HCEC 1CT (cell line): ENCODE measurements around the gene CPB2.

Experiments used
- DNase-seq: peaks from one replicate; pipeline ENCODE4 v3.0.0-alpha.2; 2017

The CPB2 gene, protein sequence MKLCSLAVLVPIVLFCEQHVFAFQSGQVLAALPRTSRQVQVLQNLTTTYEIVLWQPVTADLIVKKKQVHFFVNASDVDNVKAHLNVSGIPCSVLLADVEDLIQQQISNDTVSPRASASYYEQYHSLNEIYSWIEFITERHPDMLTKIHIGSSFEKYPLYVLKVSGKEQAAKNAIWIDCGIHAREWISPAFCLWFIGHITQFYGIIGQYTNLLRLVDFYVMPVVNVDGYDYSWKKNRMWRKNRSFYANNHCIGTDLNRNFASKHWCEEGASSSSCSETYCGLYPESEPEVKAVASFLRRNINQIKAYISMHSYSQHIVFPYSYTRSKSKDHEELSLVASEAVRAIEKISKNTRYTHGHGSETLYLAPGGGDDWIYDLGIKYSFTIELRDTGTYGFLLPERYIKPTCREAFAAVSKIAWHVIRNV

DNA sequence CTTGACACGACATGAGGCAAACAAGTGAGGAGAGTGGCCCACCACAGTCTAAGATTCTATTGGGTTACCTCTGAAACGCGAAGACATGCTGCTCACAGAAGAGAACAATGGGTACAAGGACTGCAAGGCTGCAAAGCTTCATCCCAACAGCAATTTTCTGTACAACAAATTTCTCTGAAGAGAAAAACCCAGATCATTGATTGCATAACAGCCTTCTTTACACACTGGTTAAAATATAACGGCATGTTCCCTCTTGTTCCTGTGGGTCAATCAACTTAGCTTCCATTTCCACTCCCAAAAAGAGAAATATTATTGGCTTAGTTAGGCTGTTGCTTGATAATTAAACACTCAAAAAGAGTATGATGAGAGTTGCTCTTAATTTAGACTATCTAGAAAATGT, at the start of gene CPB2:
Gene CPB2, minus strand, starts transcription at position 166 of the 400 bp plus-strand sequence. Its CDS starts 24 bp downstream, at position 142.
- no peak for DNase-seq

- DNase-seq, result no peak
These were observed 49.4 kb upstream of the CPB2 start for GRCh38 chr13:46154136-46154801.

DNA sequence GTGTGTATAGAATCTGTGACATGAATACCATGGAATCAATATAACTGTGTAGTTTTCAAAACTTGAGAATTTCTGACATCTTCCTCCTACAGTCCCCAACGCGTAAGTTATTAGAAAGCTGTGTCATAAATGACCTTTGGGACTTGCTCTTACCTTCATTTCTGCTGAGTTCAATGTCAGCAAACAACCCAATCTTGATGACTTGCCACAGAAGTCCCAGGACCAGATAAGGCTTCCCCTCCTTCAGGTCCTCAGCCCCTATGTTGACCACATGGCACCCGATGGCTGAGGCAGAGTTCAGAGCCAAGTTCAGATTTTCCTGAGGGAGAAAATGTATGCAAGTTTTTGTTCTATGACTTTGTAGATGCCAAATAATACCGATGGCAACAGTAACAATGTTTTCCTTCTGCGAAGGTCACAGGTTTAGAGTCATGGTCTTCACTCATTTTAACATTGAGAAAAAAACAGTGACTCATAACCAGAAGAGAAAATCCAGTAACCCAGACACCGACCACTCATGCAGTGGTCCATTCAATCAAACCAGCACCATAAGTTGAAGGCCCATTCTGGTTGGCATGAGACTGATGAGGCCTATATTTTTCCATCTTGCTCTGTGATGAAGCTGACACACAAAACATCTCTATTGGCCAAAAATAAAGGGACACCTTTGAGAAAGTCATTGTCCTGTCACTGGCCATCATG, 47.9 kb upstream of the CPB2 start:
- DNase-seq, result no peak

- no peak for DNase-seq
These were observed 45.4 kb upstream of the CPB2 start for GRCh38 chr13:46150134-46150693.

DNA sequence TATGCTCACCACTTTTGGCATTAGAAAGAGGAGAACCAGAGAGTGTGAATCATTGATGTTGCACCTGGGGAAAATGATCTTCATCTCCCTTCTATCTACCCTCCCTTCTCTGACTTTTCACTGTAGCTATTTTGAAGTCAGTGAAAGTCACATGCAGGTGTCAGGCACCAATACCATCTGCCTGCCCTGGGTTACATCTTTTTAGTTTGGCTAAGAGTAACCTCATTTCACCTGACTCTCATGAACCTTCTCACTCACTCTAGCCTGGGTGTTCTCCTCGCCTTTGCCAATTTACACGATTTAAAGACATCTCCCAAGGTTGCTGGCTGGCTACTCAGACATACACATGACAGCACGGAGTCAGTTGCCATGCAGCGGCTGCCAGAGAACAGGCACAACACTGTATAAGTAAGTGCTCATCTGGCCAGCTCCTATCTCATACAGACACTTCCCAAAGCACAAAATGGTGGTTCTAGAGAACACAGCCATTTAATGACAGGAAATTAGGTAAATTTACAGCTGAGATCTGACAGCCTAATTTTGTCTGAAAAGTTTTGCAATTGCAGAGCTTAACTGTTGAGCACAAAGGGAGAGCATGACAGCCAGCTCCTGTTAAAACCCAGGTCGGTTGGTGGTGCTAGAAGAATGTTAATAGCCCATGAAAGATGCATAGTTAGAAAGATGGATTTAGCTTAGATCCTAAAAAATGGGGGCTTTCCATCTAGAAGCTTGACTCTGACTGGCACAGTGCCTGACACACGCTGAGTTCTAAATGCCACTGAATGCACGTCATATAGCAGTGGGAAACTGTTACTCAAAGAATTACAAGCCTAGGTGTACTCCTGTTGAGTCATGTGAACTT, 44.7 kb upstream of the CPB2 start:
- DNase-seq, result peak; percentile 6

DNA sequence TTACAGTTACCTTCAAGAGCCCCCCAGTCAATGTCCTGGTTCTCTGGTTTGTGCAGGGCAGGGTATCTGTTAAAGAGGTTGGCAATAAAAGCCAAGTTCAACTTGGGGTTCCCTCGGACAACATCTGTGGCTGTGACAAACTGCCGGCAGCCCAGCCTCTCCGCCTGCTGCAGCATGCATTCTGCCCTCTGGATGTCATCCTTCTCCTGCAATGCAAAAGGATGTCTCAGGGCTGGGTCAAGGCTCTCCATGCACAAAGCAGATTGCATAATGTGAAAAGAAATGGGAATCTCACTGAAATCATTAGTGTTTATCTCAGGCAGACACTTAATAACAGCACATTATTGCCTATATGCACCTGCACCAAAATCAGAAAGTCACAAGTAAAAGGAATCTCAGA, 42.1 kb upstream of the CPB2 start:
- DNase-seq, result no peak

GRCh38 chr13:46145950-46146349, 41.1 kb upstream of the CPB2 start:
- no peak for DNase-seq

- DNase-seq, result no peak
These were observed 40.3 kb upstream of the CPB2 start for GRCh38 chr13:46145135-46145534.

DNA sequence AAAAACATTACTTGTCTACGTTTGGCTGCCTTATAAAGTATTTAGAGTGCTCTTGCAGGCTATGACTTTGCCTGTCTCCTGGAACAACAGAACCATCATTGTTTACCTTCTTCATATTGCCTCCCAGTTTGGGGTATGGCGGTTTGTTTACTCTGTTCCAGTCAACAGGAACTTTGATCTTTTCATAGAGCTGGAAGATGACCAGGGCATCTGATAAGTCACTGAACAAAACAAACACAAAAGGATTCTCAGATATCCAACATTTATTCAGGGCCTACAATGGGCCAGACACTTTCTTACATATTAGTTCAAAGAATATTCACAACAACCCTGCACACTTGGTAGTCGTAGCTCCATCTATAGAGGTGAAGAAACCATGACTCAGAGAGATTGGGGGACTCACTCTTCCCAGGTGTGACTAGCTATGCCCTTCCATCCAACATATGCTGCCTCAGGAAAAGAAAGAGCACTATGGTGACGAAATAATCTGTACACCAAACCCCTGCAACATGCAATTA, 38.4 kb upstream of the CPB2 start:
- no peak for DNase-seq

GRCh38 chr13:46142776-46143175, 37.9 kb upstream of the CPB2 start:
- DNase-seq, result no peak

DNA sequence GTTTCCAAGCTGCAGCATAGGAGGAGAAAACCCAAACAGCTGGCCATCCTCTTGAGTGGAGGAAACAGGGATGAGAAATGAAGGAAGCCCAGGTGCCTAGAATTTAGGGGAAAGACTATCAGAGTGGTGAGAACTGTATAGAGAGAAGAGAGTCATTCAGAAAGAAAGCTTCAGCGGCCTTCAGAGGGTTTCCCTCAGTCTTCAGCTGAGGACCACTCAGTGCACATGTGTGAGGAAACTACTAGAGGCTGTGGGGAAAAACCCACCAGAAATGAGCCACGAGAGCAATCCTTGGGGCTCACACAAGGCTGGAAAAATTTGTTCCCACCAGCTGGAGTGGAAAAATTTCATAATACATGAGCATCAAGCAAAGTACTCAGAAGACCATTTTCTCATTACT, 35.2 kb upstream of the CPB2 start:
- no peak for DNase-seq

DNA sequence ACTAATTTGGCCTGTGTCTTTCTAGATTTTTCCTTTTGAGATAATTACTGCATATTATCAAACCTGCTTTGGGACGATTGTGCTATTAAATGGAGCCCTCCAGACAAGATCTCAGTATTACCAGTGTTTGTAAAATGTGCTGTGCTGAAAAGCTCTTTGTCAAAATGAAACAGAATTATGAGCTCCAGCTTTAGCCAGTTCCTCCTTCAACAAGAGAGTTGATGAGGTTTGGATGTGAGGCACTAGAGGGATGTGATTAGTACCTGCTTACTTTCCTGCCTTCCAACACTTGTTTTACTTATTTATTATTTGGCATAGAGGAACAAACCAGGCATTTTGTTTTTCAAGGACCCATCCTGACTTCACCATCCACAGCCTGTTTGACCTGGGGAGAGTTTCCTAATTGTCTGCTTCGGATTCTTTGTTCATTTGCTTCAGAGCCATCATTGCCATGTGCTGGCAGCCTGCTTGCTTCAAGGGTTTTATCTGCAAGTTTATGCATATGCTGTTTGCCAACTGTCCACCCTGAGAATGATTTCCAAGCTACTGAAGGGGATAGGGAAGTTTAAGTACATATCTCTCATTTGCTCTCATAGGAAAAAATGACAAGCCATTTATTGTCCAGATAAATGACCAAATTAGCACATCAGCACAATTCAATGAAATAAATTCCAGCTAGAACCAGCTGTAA, 32.9 kb upstream of the CPB2 start:
- DNase-seq, result no peak

GRCh38 chr13:46136688-46137087, 31.9 kb upstream of the CPB2 start:
- no peak for DNase-seq

DNA sequence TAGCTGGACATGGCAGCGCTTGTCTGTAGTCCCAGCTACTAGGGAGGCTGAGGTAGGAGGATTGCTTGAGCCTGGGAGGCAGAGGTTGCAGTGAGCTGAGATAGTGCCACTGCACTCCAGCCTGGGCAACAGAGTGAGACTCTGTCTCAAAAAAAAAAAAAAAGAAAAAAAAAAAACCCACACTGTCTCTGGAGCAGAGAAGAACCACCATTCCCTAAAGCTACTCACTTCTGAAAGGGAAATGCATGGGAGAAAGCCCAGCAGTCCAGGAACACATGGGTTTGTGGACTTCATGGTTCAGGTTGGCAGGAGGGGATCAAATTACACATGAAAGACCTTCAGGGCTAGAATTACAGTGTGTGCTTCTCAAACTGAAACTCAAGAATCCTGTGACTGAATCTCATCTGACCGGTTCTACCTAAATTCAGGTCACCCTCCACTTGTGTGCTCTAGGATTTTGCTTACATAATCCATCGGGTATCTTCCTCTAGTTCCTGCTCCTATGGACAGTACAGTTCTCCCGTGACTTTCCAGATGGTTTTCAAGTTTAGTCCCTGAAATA, 30.2 kb upstream of the CPB2 start:
- DNase-seq, result no peak

DNA sequence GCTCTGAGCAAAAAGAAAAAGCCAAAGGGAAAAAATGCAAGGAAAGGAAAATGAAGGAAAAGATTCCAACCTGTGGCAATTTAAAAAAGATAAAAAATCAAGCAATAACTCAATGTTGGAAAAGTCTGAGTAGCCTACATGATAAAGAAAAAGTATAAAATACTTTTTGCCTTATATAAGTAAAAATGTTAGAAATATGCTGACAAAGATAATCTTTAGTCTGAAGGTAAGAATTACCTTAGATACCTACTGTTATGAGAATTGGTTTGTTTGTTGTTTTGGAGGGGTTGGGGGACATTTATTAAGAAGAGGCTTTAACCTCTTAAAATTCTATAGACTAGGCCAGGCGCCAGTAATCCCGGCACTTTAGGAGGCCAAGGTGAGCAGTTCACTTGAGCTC, 29.7 kb upstream of the CPB2 start:
- no peak for DNase-seq

GRCh38 chr13:46132109-46132508, 27.3 kb upstream of the CPB2 start:
- DNase-seq, result no peak

- no peak for DNase-seq
These were observed 26.9 kb upstream of the CPB2 start for GRCh38 chr13:46131705-46132104.

- no peak for DNase-seq
These were observed 25.3 kb upstream of the CPB2 start for GRCh38 chr13:46129955-46130618.

DNA sequence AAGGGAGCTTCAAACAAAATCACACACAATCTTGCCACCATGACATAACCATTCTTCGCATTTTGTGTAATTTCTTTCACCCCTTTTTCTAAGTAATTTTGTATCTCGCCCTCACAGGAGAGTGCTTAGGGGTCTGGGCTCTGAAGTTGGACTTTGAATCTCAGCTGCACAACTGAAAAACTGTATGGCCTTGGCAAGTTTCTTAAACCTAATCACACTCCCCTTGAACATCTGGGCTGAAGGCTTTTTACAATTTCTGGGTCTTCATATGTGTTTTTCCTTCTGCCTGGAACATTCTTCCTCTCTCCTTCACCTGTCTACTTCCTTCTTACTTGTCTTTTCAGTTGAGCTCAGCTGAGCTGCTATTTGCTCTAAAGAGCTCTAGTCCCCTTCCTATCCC, 24.3 kb upstream of the CPB2 start:
- no peak for DNase-seq

GRCh38 chr13:46127358-46128023, 22.7 kb upstream of the CPB2 start:
- no peak for DNase-seq
